ENCODE measurements around the gene TTC39C.

Gene TTC39C

GRCh38 chr18:24000613-24001490 is 13.7 kb upstream of the TTC39C start:
- Histone ChIP-seq H4K8ac (ENCODE audit: low read length) (no peak overlapping the region), H3K23ac (ENCODE audit: low read length in 2 of 2) (no peak overlapping the region), H2BK120ac (ENCODE audit: low read depth, low read length) (no peak overlapping the region), H3K4me3 (ENCODE audit: insufficient read depth in 1 of 2, low read depth in 1 of 2, low read length in 2 of 2) (no peak overlapping the region), H3K4me1 (ENCODE audit: control insufficient read depth, insufficient read depth, low read depth, low read length) (no peaks in the 10 kb centered on the region), H3K27ac (ENCODE audit: low read length, poor library complexity, severe bottlenecking) (no peak overlapping the region), H2BK12ac (ENCODE audit: low read length in 2 of 2) (no peak overlapping the region), H3K79me1 (replicated peaks; ENCODE audit: low read length, poor library complexity, severe bottlenecking) (no peaks in the 10 kb centered on the region), H2AK5ac (ENCODE audit: low read length, severe bottlenecking) (no peak overlapping the region), H2AFZ (ENCODE audit: low read depth, low read length) (no peak overlapping the region), H3K18ac (ENCODE audit: low read depth in 1 of 2, low read length in 2 of 2) (peak overlapping the region in 1 of 2 experiments; percentile 66), H3K4ac (ENCODE audit: low read depth in 1 of 2, low read length in 2 of 2) (no peak overlapping the region), H2BK5ac (ENCODE audit: low read depth, low read length, poor library complexity, severe bottlenecking) (no peak overlapping the region), H3K9me3 (ENCODE audit: control insufficient read depth, low read length) (no peaks in the 10 kb centered on the region), H3K36me3 (ENCODE audit: control insufficient read depth in 1 of 2, insufficient read depth in 2 of 2, low read depth in 1 of 2, low read length in 2 of 2) (no peaks in the 10 kb centered on the region), H3K4me2 (ENCODE audit: low read length, poor library complexity, severe bottlenecking) (no peak overlapping the region), H3K27me3 (ENCODE audit: control insufficient read depth in 1 of 2, insufficient read depth in 1 of 2, low read length in 2 of 2) (peaks cover 0 to 9% of the 10 kb centered on the region in 2 experiments), H2BK15ac (ENCODE audit: low read depth, poor library complexity, severe bottlenecking) (no peak overlapping the region), H3K9ac (ENCODE audit: low read length) (no peak overlapping the region), H4K91ac (ENCODE audit: low read length) (no peak overlapping the region), H3K14ac (ENCODE audit: low read length in 2 of 2) (no peak overlapping the region)
- 91% methylated on average over 8 of the region's 8 CpGs for WGBS
- DNase-seq, result no peak

- no peak overlapping the region for H2AK5ac ChIP-seq (ENCODE audit: low read length, severe bottlenecking)
- H4K91ac ChIP-seq (ENCODE audit: low read length), result no peak overlapping the region
- H3K18ac ChIP-seq (ENCODE audit: low read depth in 1 of 2, low read length in 2 of 2), result no peak overlapping the region
- 73% methylated on average over 3 of the region's 3 CpGs for WGBS
- H3K23ac ChIP-seq (ENCODE audit: low read length in 2 of 2), result no peak overlapping the region
- no peaks in the 10 kb centered on the region for H3K9me3 ChIP-seq (ENCODE audit: control insufficient read depth, low read length)
- H3K9ac ChIP-seq (ENCODE audit: low read length), result no peak overlapping the region
- no peak overlapping the region for H2BK5ac ChIP-seq (ENCODE audit: low read depth, low read length, poor library complexity, severe bottlenecking)
- H4K8ac ChIP-seq (ENCODE audit: low read length), result no peak overlapping the region
- no peak overlapping the region for H3K4ac ChIP-seq (ENCODE audit: low read depth in 1 of 2, low read length in 2 of 2)
- H3K14ac ChIP-seq (ENCODE audit: low read length in 2 of 2), result no peak overlapping the region
- no peaks in the 10 kb centered on the region for H3K4me1 ChIP-seq (ENCODE audit: control insufficient read depth, insufficient read depth, low read depth, low read length)
- H2BK120ac ChIP-seq (ENCODE audit: low read depth, low read length), result no peak overlapping the region
- no peaks in the 10 kb centered on the region for H3K79me1 ChIP-seq (replicated peaks; ENCODE audit: low read length, poor library complexity, severe bottlenecking)
- H3K27me3 ChIP-seq (ENCODE audit: control insufficient read depth in 1 of 2, insufficient read depth in 1 of 2, low read length in 2 of 2), result peaks cover 0 to 9% of the 10 kb centered on the region in 2 experiments
- H2AFZ ChIP-seq (ENCODE audit: low read depth, low read length), result no peak overlapping the region
- H3K4me2 ChIP-seq (ENCODE audit: low read length, poor library complexity, severe bottlenecking), result no peak overlapping the region
- no peak overlapping the region for H2BK15ac ChIP-seq (ENCODE audit: low read depth, poor library complexity, severe bottlenecking)
- H3K36me3 ChIP-seq (ENCODE audit: control insufficient read depth in 1 of 2, insufficient read depth in 2 of 2, low read depth in 1 of 2, low read length in 2 of 2), result no peaks in the 10 kb centered on the region
- H2BK12ac ChIP-seq (ENCODE audit: low read length in 2 of 2), result no peak overlapping the region
- H3K4me3 ChIP-seq (ENCODE audit: insufficient read depth in 1 of 2, low read depth in 1 of 2, low read length in 2 of 2), result no peak overlapping the region
- DNase-seq, result no peak
- no peak overlapping the region for H3K27ac ChIP-seq (ENCODE audit: low read length, poor library complexity, severe bottlenecking)
Observed at GRCh38 chr18:24002479-24002878, 12.1 kb upstream of the TTC39C start.

GRCh38 chr18:24003288-24003687 is 11.3 kb upstream of the TTC39C start:
- Histone ChIP-seq H2AFZ (ENCODE audit: low read depth, low read length) (no peak overlapping the region), H3K36me3 (ENCODE audit: control insufficient read depth in 1 of 2, insufficient read depth in 2 of 2, low read depth in 1 of 2, low read length in 2 of 2) (no peaks in the 10 kb centered on the region), H3K4ac (ENCODE audit: low read depth in 1 of 2, low read length in 2 of 2) (no peak overlapping the region), H3K9ac (ENCODE audit: low read length) (no peak overlapping the region), H3K23ac (ENCODE audit: low read length in 2 of 2) (no peak overlapping the region), H2BK12ac (ENCODE audit: low read length in 2 of 2) (no peak overlapping the region), H3K18ac (ENCODE audit: low read depth in 1 of 2, low read length in 2 of 2) (no peak overlapping the region), H3K27me3 (ENCODE audit: control insufficient read depth in 1 of 2, insufficient read depth in 1 of 2, low read length in 2 of 2) (peaks cover 0 to 9% of the 10 kb centered on the region in 2 experiments), H4K8ac (ENCODE audit: low read length) (no peak overlapping the region), H2BK120ac (ENCODE audit: low read depth, low read length) (no peak overlapping the region), H3K79me1 (replicated peaks; ENCODE audit: low read length, poor library complexity, severe bottlenecking) (no peaks in the 10 kb centered on the region), H3K4me2 (ENCODE audit: low read length, poor library complexity, severe bottlenecking) (no peak overlapping the region), H2BK15ac (ENCODE audit: low read depth, poor library complexity, severe bottlenecking) (no peak overlapping the region), H3K4me1 (ENCODE audit: control insufficient read depth, insufficient read depth, low read depth, low read length) (no peaks in the 10 kb centered on the region), H4K91ac (ENCODE audit: low read length) (no peak overlapping the region), H3K14ac (ENCODE audit: low read length in 2 of 2) (no peak overlapping the region), H3K27ac (ENCODE audit: low read length, poor library complexity, severe bottlenecking) (no peak overlapping the region), H3K4me3 (ENCODE audit: insufficient read depth in 1 of 2, low read depth in 1 of 2, low read length in 2 of 2) (no peak overlapping the region), H2AK5ac (ENCODE audit: low read length, severe bottlenecking) (no peak overlapping the region), H3K9me3 (ENCODE audit: control insufficient read depth, low read length) (no peaks in the 10 kb centered on the region), H2BK5ac (ENCODE audit: low read depth, low read length, poor library complexity, severe bottlenecking) (no peak overlapping the region)
- DNase-seq, result no peak
- 94% methylated on average over 3 of the region's 3 CpGs for WGBS

GRCh38 chr18:24003903-24004640 is 10.5 kb upstream of the TTC39C start:
- 100% methylated on average over 1 of the region's 2 CpGs for WGBS
- Histone ChIP-seq H2AFZ (ENCODE audit: low read depth, low read length) (no peak overlapping the region), H3K27me3 (ENCODE audit: control insufficient read depth in 1 of 2, insufficient read depth in 1 of 2, low read length in 2 of 2) (peaks cover 0 to 15% of the 10 kb centered on the region in 2 experiments)

More at GRCh38 chr18:24003903-24004640, 10.5 kb upstream of the TTC39C start:
- no peak overlapping the region for H3K4ac ChIP-seq (ENCODE audit: low read depth in 1 of 2, low read length in 2 of 2)
- H3K79me1 ChIP-seq (replicated peaks; ENCODE audit: low read length, poor library complexity, severe bottlenecking), result no peaks in the 10 kb centered on the region
- H3K27ac ChIP-seq (ENCODE audit: low read length, poor library complexity, severe bottlenecking), result no peak overlapping the region
- no peak overlapping the region for H2BK12ac ChIP-seq (ENCODE audit: low read length in 2 of 2)
- no peaks in the 10 kb centered on the region for H3K9me3 ChIP-seq (ENCODE audit: control insufficient read depth, low read length)
- H2BK120ac ChIP-seq (ENCODE audit: low read depth, low read length), result no peak overlapping the region
- no peak for DNase-seq
- H3K36me3 ChIP-seq (ENCODE audit: control insufficient read depth in 1 of 2, insufficient read depth in 2 of 2, low read depth in 1 of 2, low read length in 2 of 2), result no peaks in the 10 kb centered on the region
- no peak overlapping the region for H2AK5ac ChIP-seq (ENCODE audit: low read length, severe bottlenecking)
- H3K23ac ChIP-seq (ENCODE audit: low read length in 2 of 2), result no peak overlapping the region
- H3K9ac ChIP-seq (ENCODE audit: low read length), result no peak overlapping the region
- H2BK5ac ChIP-seq (ENCODE audit: low read depth, low read length, poor library complexity, severe bottlenecking), result no peak overlapping the region
- no peak overlapping the region for H4K8ac ChIP-seq (ENCODE audit: low read length)
- H3K18ac ChIP-seq (ENCODE audit: low read depth in 1 of 2, low read length in 2 of 2), result no peak overlapping the region
- H3K14ac ChIP-seq (ENCODE audit: low read length in 2 of 2), result no peak overlapping the region
- H3K4me1 ChIP-seq (ENCODE audit: control insufficient read depth, insufficient read depth, low read depth, low read length), result no peaks in the 10 kb centered on the region
- no peak overlapping the region for H3K4me2 ChIP-seq (ENCODE audit: low read length, poor library complexity, severe bottlenecking)
- no peak overlapping the region for H2BK15ac ChIP-seq (ENCODE audit: low read depth, poor library complexity, severe bottlenecking)
- no peak overlapping the region for H4K91ac ChIP-seq (ENCODE audit: low read length)
- no peak overlapping the region for H3K4me3 ChIP-seq (ENCODE audit: insufficient read depth in 1 of 2, low read depth in 1 of 2, low read length in 2 of 2)

Data from mesenchymal stem cell (in vitro differentiated cells and primary cell).